Parathyroid adenoma (tissue), 2 donors: ENCODE measurements around the gene ASB9.

Experiments used
- H2AFZ ChIP-seq: fragments of 300-600 bp; sonication (generic); one replicate; pipeline ENCODE4 v1.7.0; 2017; ENCODE audit warnings: antibody characterized with exemption, mild to moderate bottlenecking
- H3K27ac ChIP-seq: fragments of 300-600 bp; sonication (generic); one replicate; pipeline ENCODE4 v1.7.0; 2017
- H3K27me3 ChIP-seq: fragments of 300-600 bp; sonication (generic); one replicate; pipeline ENCODE4 v1.7.0; 2017; ENCODE audit warnings: low read length; ENCODE audit not compliant: control insufficient read depth, insufficient read depth
- H3K36me3 ChIP-seq: fragments of 300-600 bp; sonication (generic); one replicate; pipeline ENCODE4 v1.7.0; 2017; ENCODE audit warnings: low read length; ENCODE audit not compliant: control insufficient read depth, insufficient read depth
- H3K4me1 ChIP-seq: fragments of 300-600 bp; sonication (generic); one replicate; pipeline ENCODE4 v1.7.0; 2017; ENCODE audit warnings: control low read depth
- H3K4me2 ChIP-seq: fragments of 300-600 bp; sonication (generic); one replicate; pipeline ENCODE4 v1.7.0; 2017; ENCODE audit warnings: low read length
- H3K4me3 ChIP-seq: fragments of 300-600 bp; sonication (generic); one replicate; pipeline ENCODE4 v1.7.0; 2017; ENCODE audit warnings: low read depth, low read length
- H3K79me2 ChIP-seq: fragments of 300-600 bp; sonication (generic); one replicate; pipeline ENCODE4 v1.7.0; 2017; ENCODE audit warnings: control low read depth
- H3K9ac ChIP-seq: fragments of 300-600 bp; sonication (generic); one replicate; pipeline ENCODE4 v1.7.0; 2017; ENCODE audit warnings: mild to moderate bottlenecking
- H3K9me3 ChIP-seq: fragments of 300-600 bp; sonication (generic); one replicate; pipeline ENCODE4 v1.7.0; 2017; ENCODE audit warnings: low read length; ENCODE audit not compliant: control insufficient read depth
- CTCF ChIP-seq: fragments of 300-600 bp; sonication (generic); IDR thresholded peaks from one replicate; pipeline ENCODE4 v1.7.0; 2017; ENCODE audit warnings: antibody characterized with exemption, mild to moderate bottlenecking
- donor health status: primary hyperparathyroidism.

The ASB9 gene

GRCh38 chrX:15207994-15208393, 61.9 kb downstream of the ASB9 start:
- Histone ChIP-seq H3K4me3 (no peak overlapping the region), H3K4me1 (no peaks in the 10 kb centered on the region), H3K9me3 (no peaks in the 10 kb centered on the region), H3K9ac (no peak overlapping the region), H3K4me2 (no peak overlapping the region), H3K36me3 (no peaks in the 10 kb centered on the region), H3K79me2 (no peaks in the 10 kb centered on the region), H2AFZ (no peak overlapping the region), H3K27me3 (no peaks in the 10 kb centered on the region), H3K27ac (no peak overlapping the region)
- no peak for TF ChIP-seq CTCF

- no peaks in the 10 kb centered on the region for H3K4me1 ChIP-seq
- no peak overlapping the region for H2AFZ ChIP-seq
- no peak for TF ChIP-seq CTCF
- H3K79me2 ChIP-seq, result no peaks in the 10 kb centered on the region
- H3K27me3 ChIP-seq, result no peaks in the 10 kb centered on the region
- no peaks in the 10 kb centered on the region for H3K36me3 ChIP-seq
- H3K4me3 ChIP-seq, result no peak overlapping the region
- no peak overlapping the region for H3K4me2 ChIP-seq
- no peak overlapping the region for H3K27ac ChIP-seq
- H3K9ac ChIP-seq, result no peak overlapping the region
- H3K9me3 ChIP-seq, result no peaks in the 10 kb centered on the region
Observed at GRCh38 chrX:15207384-15207783, 62.5 kb downstream of the ASB9 start.

- H3K27ac ChIP-seq, result no peak overlapping the region
- H3K4me1 ChIP-seq, result no peaks in the 10 kb centered on the region
- no peaks in the 10 kb centered on the region for H3K79me2 ChIP-seq
- H2AFZ ChIP-seq, result no peak overlapping the region
- H3K9ac ChIP-seq, result no peak overlapping the region
- no peak overlapping the region for H3K4me2 ChIP-seq
- H3K27me3 ChIP-seq, result no peaks in the 10 kb centered on the region
- no peaks in the 10 kb centered on the region for H3K36me3 ChIP-seq
- H3K4me3 ChIP-seq, result no peak overlapping the region
- no peak for TF ChIP-seq CTCF
- H3K9me3 ChIP-seq, result no peaks in the 10 kb centered on the region
Observed at GRCh38 chrX:15206306-15206705, 63.6 kb downstream of the ASB9 start.

GRCh38 chrX:15204130-15204751, 65.6 kb downstream of the ASB9 start:
- no peaks in the 10 kb centered on the region for H3K9me3 ChIP-seq
- H3K9ac ChIP-seq, result no peak overlapping the region
- no peak overlapping the region for H2AFZ ChIP-seq
- no peaks in the 10 kb centered on the region for H3K4me1 ChIP-seq
- H3K4me3 ChIP-seq, result no peak overlapping the region
- no peaks in the 10 kb centered on the region for H3K79me2 ChIP-seq
- no peaks in the 10 kb centered on the region for H3K27me3 ChIP-seq
- TF ChIP-seq CTCF, result no peak
- no peak overlapping the region for H3K4me2 ChIP-seq
- no peaks in the 10 kb centered on the region for H3K36me3 ChIP-seq
- no peak overlapping the region for H3K27ac ChIP-seq

- Histone ChIP-seq H3K4me2 (no peak overlapping the region), H3K27ac (no peak overlapping the region), H3K27me3 (no peaks in the 10 kb centered on the region), H3K4me3 (no peak overlapping the region), H3K79me2 (no peaks in the 10 kb centered on the region), H3K4me1 (no peaks in the 10 kb centered on the region), H3K9ac (no peak overlapping the region), H3K9me3 (no peaks in the 10 kb centered on the region), H2AFZ (no peak overlapping the region), H3K36me3 (no peaks in the 10 kb centered on the region)
- no peak for TF ChIP-seq CTCF
Observed at GRCh38 chrX:15203694-15204093, 66.2 kb downstream of the ASB9 start.
